ENCODE measurements around the gene SLC22A5. TPM values are rescaled to one million over a fixed set of nuclear protein-coding genes. Genes with fewer than 3 reads are reported as not detected.

SLC22A5 gene
- polyA plus RNA-seq, 5 donors = 11.6 to 17.1 (median 15.8) TPM

Other genes with a start within 250 kb of the SLC22A5 start
- gene P4HA2, start 141.9 kb upstream of the SLC22A5 start, polyA plus RNA-seq (ENCODE audit: insufficient read depth in 1 of 5, insufficient read length in 5 of 5, low replicate concordance in 1 of 5) = 10 to 100 TPM; 24.6 to 42.9 (median 26.7) TPM
- 10 to 100 TPM in 2 of 5 donors, 1 to 10 TPM in 3; 8.9 to 18.2 (median 10.0) TPM for gene PDLIM4, start 112.0 kb upstream of the SLC22A5 start, polyA plus RNA-seq (ENCODE audit: insufficient read depth in 1 of 5, insufficient read length in 5 of 5, low replicate concordance in 1 of 5)
- 1 to 10 TPM; 3.0 to 3.8 (median 3.1) TPM for gene SLC22A4, start 75.3 kb upstream of the SLC22A5 start, polyA plus RNA-seq (ENCODE audit: insufficient read depth in 1 of 5, insufficient read length in 5 of 5, low replicate concordance in 1 of 5)
- gene IRF1, start 121.1 kb downstream of the SLC22A5 start, polyA plus RNA-seq (ENCODE audit: insufficient read depth in 1 of 5, insufficient read length in 5 of 5, low replicate concordance in 1 of 5) = 10 to 100 TPM; 15.1 to 22.4 (median 19.3) TPM
- gene IL5, start 173.8 kb downstream of the SLC22A5 start, polyA plus RNA-seq (ENCODE audit: insufficient read depth in 1 of 5, insufficient read length in 5 of 5, low replicate concordance in 1 of 5) = under 1 TPM in 3 of 5 donors, not detected in 2; 0.35 to 0.60 (median 0.44) TPM
- 10 to 100 TPM; 28.6 to 49.1 (median 38.7) TPM for gene RAD50, start 187.3 kb downstream of the SLC22A5 start, polyA plus RNA-seq (ENCODE audit: insufficient read depth in 1 of 5, insufficient read length in 5 of 5, low replicate concordance in 1 of 5)